GM12872 (cell line): ENCODE measurements around the gene PLXNB2.

ENCODE experiments used
- CTCF ChIP-seq: IDR thresholded peaks from 3 replicates; pipeline ENCODE4 v1.5.1; 2011; ENCODE audit warnings: low read depth, mild to moderate bottlenecking, low read length, moderate library complexity; ENCODE audit not compliant: insufficient read depth

PLXNB2 gene

GRCh38 chr22:50342651-50343540 lies 35.5 kb upstream of the PLXNB2 start, which contains the start of gene PPP6R2:
PPP6R2 (plus strand) TSS chr22:50343327; CDS start chr22:50393909, 50,582 bp downstream.
- no peak for TF ChIP-seq CTCF

- peak; percentile 95 for TF ChIP-seq CTCF
Measured at GRCh38 chr22:50341977-50342650, 34.7 kb upstream of the PLXNB2 start.

- TF ChIP-seq CTCF, result no peak
Measured at GRCh38 chr22:50339945-50340879, 32.8 kb upstream of the PLXNB2 start.

- no peak for TF ChIP-seq CTCF
Measured at GRCh38 chr22:50338860-50339462, 31.5 kb upstream of the PLXNB2 start.

GRCh38 chr22:50338042-50338573 lies 30.7 kb upstream of the PLXNB2 start:
- TF ChIP-seq CTCF, result no peak

GRCh38 chr22:50337262-50338041 lies 30.0 kb upstream of the PLXNB2 start:
- no peak for TF ChIP-seq CTCF
